Kidney (tissue), 14 donors: ENCODE results near the gene KRTAP4-4. TPM values are rescaled to one million over a fixed set of nuclear protein-coding genes. Genes with fewer than 3 reads are reported as not detected.

Source experiments
- DNase-seq, 5 donors: peaks; one replicate each; pipeline ENCODE4 v3.0.0-alpha.2; 2013 to 2020
- FAIRE-seq: peaks from 2 replicates; lab custom pipeline; 2012; peaks lifted over from hg19 to GRCh38; lab: Jason Lieb, UNC
- H3K27ac ChIP-seq, 2 donors: one replicate each; pipeline ENCODE4 v1.7.0; 2013; ENCODE audit warnings: low read depth in 2 of 2, low read length in 2 of 2, inconsistent platforms in 1 of 2
- H3K27me3 ChIP-seq: one replicate; pipeline ENCODE4 v1.7.1; 2013; ENCODE audit warnings: low read length, inconsistent platforms; ENCODE audit not compliant: control insufficient read depth, insufficient read depth
- H3K36me3 ChIP-seq, 3 donors: one replicate each; pipeline versions ENCODE4 v1.7.0 to v1.7.1; 2013; ENCODE audit warnings: low read length in 3 of 3, control low read depth in 1 of 3, inconsistent platforms in 1 of 3; ENCODE audit not compliant: insufficient read depth in 3 of 3, control insufficient read depth in 2 of 3
- H3K4me1 ChIP-seq, 3 donors: one replicate each; pipeline versions ENCODE4 v1.7.0 to v1.7.1; 2013; ENCODE audit warnings: low read length in 3 of 3, inconsistent platforms in 1 of 3, low read depth in 1 of 3; ENCODE audit not compliant: control insufficient read depth in 2 of 3, insufficient read depth in 2 of 3
- H3K4me3 ChIP-seq, 3 donors: one replicate each; pipeline versions ENCODE4 v1.7.0 to v1.8.1; 2013; ENCODE audit warnings: low read length in 3 of 3, control low read depth in 1 of 3, inconsistent platforms in 1 of 3
- H3K9ac ChIP-seq, 3 donors: one replicate each; pipeline versions ENCODE4 v1.7.0 to v1.7.1; 2013; ENCODE audit warnings: low read length in 3 of 3, control low read depth in 1 of 3, inconsistent platforms in 1 of 3
- H3K9me3 ChIP-seq, 3 donors: one replicate each; pipeline versions ENCODE4 v1.7.0 to v1.7.1; 2013; ENCODE audit warnings: low read length in 3 of 3, control low read depth in 1 of 3, inconsistent platforms in 1 of 3; ENCODE audit not compliant: control insufficient read depth in 2 of 3, insufficient read depth in 1 of 3
- intact Hi-C: fragments of 100-400 bp; cut with DNase I; formaldehyde crosslinking; loops from one replicate; pipeline ENCODE4 v1.11.1; 2022
- polyA plus RNA-seq: library from polyadenylated mRNA; stranded (reverse); fragments of 350-450 nt; fragmentation: Illumina TruSeq; extraction: RNeasy Lipid Tissue Mini Kit (QIAGEN cat#74804); gene quantifications from one replicate; pipeline ENCODE4 v1.2.3, GENCODE V29; 2014; ENCODE audit warnings: low read depth, low replicate concordance; ENCODE audit not compliant: insufficient read depth
- total RNA-seq: library from RNA; stranded (reverse); fragmentation: NEBNext Ultra II Directional; extraction: Animal tissue kit (Norgen Biotek cat#: 25700); gene quantifications from one replicate; pipeline ENCODE4 v1.2.1, GENCODE V29; 2021
- TF ChIP-seq, protein P1 (sequence below): IDR thresholded peaks from 3 replicates; pipeline ENCODE4 v1.5.1; 2012; ENCODE audit warnings: mild to moderate bottlenecking, moderate library complexity, borderline replicate concordance; ENCODE audit not compliant: insufficient read depth; ENCODE audit errors: extremely low read depth
- donor health status: control.
- donor health status: control.
- donor health status: control.
- donor health status: control.
- donor health status: control.
- donor health status: DM: yes; HTN: yes; CAD: no.
- donor health status: Normal renal cell carcinoma (clear cell type).

Gene KRTAP4-4
- total and polyA plus RNA-seq, 2 donors from 2014 or later = not detected

DNA sequence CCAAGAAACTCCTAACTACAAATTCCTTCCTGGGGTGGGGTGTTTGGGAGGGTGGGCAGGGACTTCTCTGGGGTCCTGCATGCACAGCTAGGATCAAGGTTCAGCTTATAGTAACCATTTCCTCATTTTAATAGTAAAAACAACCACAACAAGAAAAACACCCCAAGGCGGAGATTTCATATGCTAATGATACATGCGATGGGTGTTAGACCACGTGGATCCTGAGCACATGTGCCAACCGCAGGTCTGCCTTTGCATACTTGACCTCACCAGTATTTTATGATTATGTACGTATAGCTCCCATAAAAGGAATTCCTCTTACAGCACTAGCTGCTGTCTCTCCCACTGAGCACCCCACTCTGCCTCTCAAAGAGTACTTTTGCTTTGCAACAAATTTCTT lies 44.3 kb downstream of the KRTAP4-4 start:
- H3K4me1 ChIP-seq = no peaks in the 10 kb centered on the region
- no peaks in the 10 kb centered on the region for H3K9me3 ChIP-seq
- DNase-seq (no peak), FAIRE-seq (no peak)
- no peak overlapping the region for H3K9ac ChIP-seq
- no peaks in the 10 kb centered on the region for H3K27me3 ChIP-seq
- TF ChIP-seq, protein P1, sequence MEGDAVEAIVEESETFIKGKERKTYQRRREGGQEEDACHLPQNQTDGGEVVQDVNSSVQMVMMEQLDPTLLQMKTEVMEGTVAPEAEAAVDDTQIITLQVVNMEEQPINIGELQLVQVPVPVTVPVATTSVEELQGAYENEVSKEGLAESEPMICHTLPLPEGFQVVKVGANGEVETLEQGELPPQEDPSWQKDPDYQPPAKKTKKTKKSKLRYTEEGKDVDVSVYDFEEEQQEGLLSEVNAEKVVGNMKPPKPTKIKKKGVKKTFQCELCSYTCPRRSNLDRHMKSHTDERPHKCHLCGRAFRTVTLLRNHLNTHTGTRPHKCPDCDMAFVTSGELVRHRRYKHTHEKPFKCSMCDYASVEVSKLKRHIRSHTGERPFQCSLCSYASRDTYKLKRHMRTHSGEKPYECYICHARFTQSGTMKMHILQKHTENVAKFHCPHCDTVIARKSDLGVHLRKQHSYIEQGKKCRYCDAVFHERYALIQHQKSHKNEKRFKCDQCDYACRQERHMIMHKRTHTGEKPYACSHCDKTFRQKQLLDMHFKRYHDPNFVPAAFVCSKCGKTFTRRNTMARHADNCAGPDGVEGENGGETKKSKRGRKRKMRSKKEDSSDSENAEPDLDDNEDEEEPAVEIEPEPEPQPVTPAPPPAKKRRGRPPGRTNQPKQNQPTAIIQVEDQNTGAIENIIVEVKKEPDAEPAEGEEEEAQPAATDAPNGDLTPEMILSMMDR = no peak
- no peak overlapping the region for H3K27ac ChIP-seq
- H3K4me3 ChIP-seq = no peak overlapping the region
- H3K36me3 ChIP-seq = no peaks in the 10 kb centered on the region
- intact Hi-C loops = no loop called here

DNA sequence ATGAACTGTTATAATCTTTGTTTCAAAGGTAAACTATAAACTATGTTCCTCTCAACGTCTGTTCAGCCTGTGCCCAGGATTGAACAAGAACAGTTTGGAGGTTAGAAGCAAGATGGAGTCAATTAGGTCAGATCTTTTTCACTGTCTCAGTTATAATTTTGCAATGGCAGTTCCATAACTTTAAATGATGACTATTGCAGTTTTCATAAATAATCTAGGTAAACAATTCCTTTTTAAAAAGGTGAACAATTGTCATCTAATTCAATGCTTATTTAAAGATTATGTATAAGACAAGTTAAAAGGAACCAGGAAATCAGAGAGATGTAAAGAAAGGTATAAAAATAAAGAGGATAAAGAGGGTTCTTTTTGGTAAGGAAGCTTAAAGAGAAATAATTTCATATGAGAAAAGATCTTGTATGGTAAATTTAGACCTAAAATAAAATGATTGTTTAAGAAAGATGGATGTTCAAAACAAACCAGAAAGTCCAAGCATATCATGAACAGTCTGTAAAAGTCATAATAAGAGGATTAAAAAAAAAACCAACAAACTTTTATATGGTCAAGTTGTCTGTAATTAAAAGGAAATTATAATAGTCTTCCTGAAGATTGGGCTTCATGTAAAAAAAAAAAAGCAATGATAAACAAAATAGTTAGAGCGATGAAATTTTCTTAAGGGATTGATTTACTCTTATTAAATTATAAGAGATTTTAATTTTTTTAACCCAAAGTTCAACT lies 49.2 kb downstream of the KRTAP4-4 start:
- Histone ChIP-seq H3K36me3 (no peaks in the 10 kb centered on the region), H3K4me1 (no peaks in the 10 kb centered on the region), H3K4me3 (no peak overlapping the region), H3K9me3 (no peaks in the 10 kb centered on the region), H3K9ac (no peak overlapping the region), H3K27me3 (no peaks in the 10 kb centered on the region), H3K27ac (no peak overlapping the region)
- TF ChIP-seq, protein P1 = no peak
- intact Hi-C loops = no loop called here
- DNase-seq = no peak
- FAIRE-seq = no peak

Other genes with a start within 250 kb of the KRTAP4-4 start
Only the 30 nearest of the 40 such genes appear.
- not detected for gene KRTAP3-1, start 151.6 kb downstream of the KRTAP4-4 start, total RNA-seq
- not detected for gene KRTAP3-1, start 151.6 kb downstream of the KRTAP4-4 start, polyA plus RNA-seq
- not detected for gene KRTAP1-5, start 133.5 kb downstream of the KRTAP4-4 start, total RNA-seq
- gene KRTAP1-5, start 133.5 kb downstream of the KRTAP4-4 start, polyA plus RNA-seq = not detected
- gene KRTAP1-4, start 130.6 kb downstream of the KRTAP4-4 start, total RNA-seq = not detected
- not detected for gene KRTAP1-4, start 130.6 kb downstream of the KRTAP4-4 start, polyA plus RNA-seq
- not detected for gene KRTAP1-3, start 125.9 kb downstream of the KRTAP4-4 start, total RNA-seq
- gene KRTAP1-3, start 125.9 kb downstream of the KRTAP4-4 start, polyA plus RNA-seq = not detected
- not detected for gene KRTAP1-1, start 119.3 kb downstream of the KRTAP4-4 start, total RNA-seq
- not detected for gene KRTAP1-1, start 119.3 kb downstream of the KRTAP4-4 start, polyA plus RNA-seq
- not detected for gene KRTAP2-1, start 113.4 kb downstream of the KRTAP4-4 start, total RNA-seq
- gene KRTAP2-1, start 113.4 kb downstream of the KRTAP4-4 start, polyA plus RNA-seq = not detected
- not detected for gene KRTAP2-2, start 105.5 kb downstream of the KRTAP4-4 start, total RNA-seq
- not detected for gene KRTAP2-2, start 105.5 kb downstream of the KRTAP4-4 start, polyA plus RNA-seq
- gene KRTAP2-3, start 100.6 kb downstream of the KRTAP4-4 start, total RNA-seq = 0.28 TPM
- not detected for gene KRTAP2-3, start 100.6 kb downstream of the KRTAP4-4 start, polyA plus RNA-seq
- not detected for gene KRTAP2-4, start 94.9 kb downstream of the KRTAP4-4 start, total RNA-seq
- gene KRTAP2-4, start 94.9 kb downstream of the KRTAP4-4 start, polyA plus RNA-seq = not detected
- not detected for gene KRTAP4-7, start 76.6 kb downstream of the KRTAP4-4 start, total RNA-seq
- gene KRTAP4-7, start 76.6 kb downstream of the KRTAP4-4 start, polyA plus RNA-seq = not detected
- not detected for gene KRTAP4-8, start 62.6 kb downstream of the KRTAP4-4 start, total RNA-seq
- not detected for gene KRTAP4-8, start 62.6 kb downstream of the KRTAP4-4 start, polyA plus RNA-seq
- not detected for gene KRTAP4-16, start 58.5 kb downstream of the KRTAP4-4 start, total RNA-seq
- not detected for gene KRTAP4-16, start 58.5 kb downstream of the KRTAP4-4 start, polyA plus RNA-seq
- gene KRTAP4-9, start 55.4 kb downstream of the KRTAP4-4 start, total RNA-seq = not detected
- not detected for gene KRTAP4-9, start 55.4 kb downstream of the KRTAP4-4 start, polyA plus RNA-seq
- not detected for gene KRTAP4-11, start 42.4 kb downstream of the KRTAP4-4 start, total RNA-seq
- gene KRTAP4-11, start 42.4 kb downstream of the KRTAP4-4 start, polyA plus RNA-seq = not detected
- not detected for gene KRTAP4-12, start 36.6 kb downstream of the KRTAP4-4 start, total RNA-seq
- gene KRTAP4-12, start 36.6 kb downstream of the KRTAP4-4 start, polyA plus RNA-seq = not detected
- gene KRTAP4-6, start 20.2 kb downstream of the KRTAP4-4 start, total RNA-seq = not detected
- not detected for gene KRTAP4-6, start 20.2 kb downstream of the KRTAP4-4 start, polyA plus RNA-seq
- gene KRTAP4-5, start 10.9 kb downstream of the KRTAP4-4 start, total RNA-seq = not detected
- not detected for gene KRTAP4-5, start 10.9 kb downstream of the KRTAP4-4 start, polyA plus RNA-seq
- gene KRTAP4-3, start 7.5 kb upstream of the KRTAP4-4 start, total RNA-seq = not detected
- gene KRTAP4-3, start 7.5 kb upstream of the KRTAP4-4 start, polyA plus RNA-seq = not detected
- not detected for gene KRTAP4-2, start 17.5 kb upstream of the KRTAP4-4 start, total RNA-seq
- not detected for gene KRTAP4-2, start 17.5 kb upstream of the KRTAP4-4 start, polyA plus RNA-seq
- not detected for gene KRTAP4-1, start 24.2 kb upstream of the KRTAP4-4 start, total RNA-seq
- not detected for gene KRTAP4-1, start 24.2 kb upstream of the KRTAP4-4 start, polyA plus RNA-seq
- not detected for gene KRTAP9-1, start 29.1 kb upstream of the KRTAP4-4 start, total RNA-seq
- gene KRTAP9-1, start 29.1 kb upstream of the KRTAP4-4 start, polyA plus RNA-seq = not detected
- not detected for gene KRTAP9-2, start 65.9 kb upstream of the KRTAP4-4 start, total RNA-seq
- not detected for gene KRTAP9-2, start 65.9 kb upstream of the KRTAP4-4 start, polyA plus RNA-seq
- gene KRTAP9-3, start 71.7 kb upstream of the KRTAP4-4 start, total RNA-seq = not detected
- gene KRTAP9-3, start 71.7 kb upstream of the KRTAP4-4 start, polyA plus RNA-seq = not detected
- not detected for gene KRTAP9-8, start 77.3 kb upstream of the KRTAP4-4 start, total RNA-seq
- not detected for gene KRTAP9-8, start 77.3 kb upstream of the KRTAP4-4 start, polyA plus RNA-seq
- gene KRTAP9-4, start 88.9 kb upstream of the KRTAP4-4 start, total RNA-seq = not detected
- gene KRTAP9-4, start 88.9 kb upstream of the KRTAP4-4 start, polyA plus RNA-seq = not detected
- not detected for gene KRTAP9-9, start 94.6 kb upstream of the KRTAP4-4 start, total RNA-seq
- gene KRTAP9-9, start 94.6 kb upstream of the KRTAP4-4 start, polyA plus RNA-seq = not detected
- not detected for gene KRTAP9-6, start 104.6 kb upstream of the KRTAP4-4 start, total RNA-seq
- gene KRTAP9-6, start 104.6 kb upstream of the KRTAP4-4 start, polyA plus RNA-seq = not detected
- gene KRTAP9-7, start 115.0 kb upstream of the KRTAP4-4 start, total RNA-seq = not detected
- not detected for gene KRTAP9-7, start 115.0 kb upstream of the KRTAP4-4 start, polyA plus RNA-seq
- not detected for gene KRTAP29-1, start 142.1 kb upstream of the KRTAP4-4 start, total RNA-seq
- not detected for gene KRTAP29-1, start 142.1 kb upstream of the KRTAP4-4 start, polyA plus RNA-seq
- gene KRTAP16-1, start 148.6 kb upstream of the KRTAP4-4 start, total RNA-seq = not detected
- not detected for gene KRTAP16-1, start 148.6 kb upstream of the KRTAP4-4 start, polyA plus RNA-seq